Measurements from ENCODE around the gene PTGFRN. TPM values are rescaled to one million over a fixed set of nuclear protein-coding genes. Genes with fewer than 3 reads are reported as not detected.
"Not testable (repeated sequence)": the region's sequence is repeated elsewhere in the genome, so short reads cannot be mapped to it uniquely, and the experiment has no call there.

Gene PTGFRN
- total RNA-seq, 2 experiments from 2014 or later = 24.0 to 28.0 TPM

DNA sequence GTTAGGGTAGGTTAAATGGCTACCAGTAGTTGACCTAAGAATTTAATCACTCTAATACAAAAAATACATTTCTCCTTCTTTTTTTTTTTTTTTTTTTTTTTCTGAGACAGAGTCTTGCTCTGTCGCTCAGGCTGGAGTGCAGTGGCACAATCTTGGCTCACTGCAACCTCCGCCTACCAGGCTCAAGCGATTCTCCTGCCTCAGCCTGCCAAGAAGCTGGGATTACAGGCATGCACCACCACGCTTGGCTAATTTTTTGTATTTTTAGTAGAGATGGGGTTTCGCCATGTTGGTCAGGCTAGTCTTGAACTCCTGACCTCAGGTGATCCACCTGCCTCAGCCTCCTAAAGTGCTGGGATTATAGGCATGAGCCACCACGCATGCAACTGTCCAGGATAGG, 33.8 kb upstream of the PTGFRN start:
- H3K4me1 Mint-ChIP-seq (ENCODE audit: low read depth) = peaks cover 31% of the 10 kb centered on the region
- H3K27me3 Mint-ChIP-seq (ENCODE audit: low read depth); H3K9me3 Mint-ChIP-seq; H3K27ac Mint-ChIP-seq; H3K4me3 Mint-ChIP-seq; H3K36me3 Mint-ChIP-seq (ENCODE audit: low read depth); DNase-seq: not testable (repeated sequence)
- CTCF ChIA-PET = interaction anchor here (1.0 kb wide), 1 partner anchor 33 kb away, joined by 4 read pairs; no protein-coding TSS in a partner anchor
- intact Hi-C loops (cut with micrococcal nuclease) = loop anchor here (10.0 kb wide), 1 partner anchor 659 kb away; no protein-coding TSS in a partner anchor

DNA sequence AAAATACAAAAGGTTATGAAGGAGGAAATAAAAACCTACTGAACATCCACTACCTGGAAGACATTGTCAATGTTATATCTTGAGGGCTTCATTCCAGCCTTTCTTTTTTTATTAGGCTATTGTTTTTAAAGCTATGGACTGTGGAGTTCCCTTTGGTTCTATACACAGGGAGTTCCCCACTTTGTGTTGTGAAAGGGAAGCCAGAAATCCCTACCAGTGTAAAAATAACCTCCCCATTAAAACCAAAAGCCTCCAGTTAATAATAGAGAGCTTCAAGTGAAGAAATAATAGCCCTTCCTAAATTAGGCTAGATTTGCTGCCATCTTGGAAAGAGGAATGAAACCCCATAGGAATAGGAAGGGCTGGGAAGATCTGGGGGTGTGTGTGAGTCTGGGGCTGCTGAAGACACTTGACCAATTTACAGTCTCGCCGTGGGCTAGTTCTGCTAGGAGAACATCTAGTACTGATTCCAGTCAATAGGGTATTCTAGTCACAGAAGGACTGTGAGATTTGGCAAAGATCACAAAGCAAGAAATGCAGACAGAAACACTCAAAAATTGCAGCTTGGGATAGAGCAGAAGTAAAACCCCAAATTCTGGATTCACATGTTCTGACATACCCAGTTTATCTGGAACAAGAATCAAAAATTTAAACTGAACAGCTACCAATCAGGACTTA, 32.4 kb upstream of the PTGFRN start:
- Mint-ChIP-seq H3K27me3 (ENCODE audit: low read depth) (no peaks in the 10 kb centered on the region), H3K4me3 (no peak overlapping the region), H3K36me3 (ENCODE audit: low read depth) (no peaks in the 10 kb centered on the region), H3K4me1 (ENCODE audit: low read depth) (peaks cover 36% of the 10 kb centered on the region), H3K27ac (no peak overlapping the region), H3K9me3 (no peaks in the 10 kb centered on the region)
- intact Hi-C loops (cut with micrococcal nuclease) = loop anchor here (10.0 kb wide), 1 partner anchor 658 kb away; no protein-coding TSS in a partner anchor
- CTCF ChIA-PET = interaction anchor here (0.6 to 1.5 kb wide), 13 partner anchors 10 to 205 kb away, joined by 3 to 15 read pairs (median 3); no protein-coding TSS in a partner anchor
- DNase-seq = no peak

DNA sequence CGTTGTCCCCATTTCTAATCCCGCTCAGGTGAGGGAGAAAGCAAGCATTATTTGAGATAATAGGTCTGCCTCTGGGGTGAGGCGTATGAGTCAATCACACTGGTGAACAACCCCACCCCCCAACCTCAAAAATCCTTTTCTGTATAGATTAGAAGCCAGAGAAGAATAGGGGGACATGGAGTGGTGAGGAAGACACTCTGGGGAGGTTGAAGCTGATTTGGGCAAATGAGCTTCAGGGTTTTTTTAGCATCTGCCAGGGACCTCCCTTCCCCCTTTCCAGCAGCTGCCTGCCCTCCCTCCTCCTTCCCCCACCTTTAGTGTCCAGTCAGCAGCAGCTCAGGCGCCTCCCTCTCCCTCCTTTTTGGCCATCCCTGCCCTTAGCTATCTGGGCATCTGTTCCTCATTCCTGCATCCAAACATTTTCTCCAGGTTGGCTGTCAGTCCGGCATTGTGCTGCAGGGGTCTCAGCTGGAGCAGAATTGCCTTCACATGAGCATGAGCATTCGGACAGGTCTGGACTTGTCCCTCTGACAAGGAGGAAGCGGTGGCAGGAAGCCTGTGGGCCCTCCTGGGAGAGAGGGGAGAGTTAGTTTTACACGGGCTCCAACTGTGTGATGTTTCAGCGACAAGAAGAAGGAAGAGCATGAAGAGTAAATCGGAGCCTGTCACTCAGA, 30.8 kb upstream of the PTGFRN start:
- peak; percentile 37 for DNase-seq
- H3K27ac Mint-ChIP-seq = no peak overlapping the region
- peaks cover 26% of the 10 kb centered on the region for H3K4me1 Mint-ChIP-seq (ENCODE audit: low read depth)
- H3K36me3 Mint-ChIP-seq (ENCODE audit: low read depth) = no peaks in the 10 kb centered on the region
- H3K27me3 Mint-ChIP-seq (ENCODE audit: low read depth) = no peaks in the 10 kb centered on the region
- CTCF ChIA-PET = interaction anchor here (0.8 to 1.5 kb wide), 3 partner anchors 23 to 109 kb away, joined by 3 to 4 read pairs (median 3); no protein-coding TSS in a partner anchor
- no peak overlapping the region for H3K4me3 Mint-ChIP-seq
- no peaks in the 10 kb centered on the region for H3K9me3 Mint-ChIP-seq
- intact Hi-C loops (cut with micrococcal nuclease) = loop anchor here (1.0 to 10.0 kb wide), 7 partner anchors 31 to 656 kb away; partner anchors contain the start of genes CD58 and TTF2

DNA sequence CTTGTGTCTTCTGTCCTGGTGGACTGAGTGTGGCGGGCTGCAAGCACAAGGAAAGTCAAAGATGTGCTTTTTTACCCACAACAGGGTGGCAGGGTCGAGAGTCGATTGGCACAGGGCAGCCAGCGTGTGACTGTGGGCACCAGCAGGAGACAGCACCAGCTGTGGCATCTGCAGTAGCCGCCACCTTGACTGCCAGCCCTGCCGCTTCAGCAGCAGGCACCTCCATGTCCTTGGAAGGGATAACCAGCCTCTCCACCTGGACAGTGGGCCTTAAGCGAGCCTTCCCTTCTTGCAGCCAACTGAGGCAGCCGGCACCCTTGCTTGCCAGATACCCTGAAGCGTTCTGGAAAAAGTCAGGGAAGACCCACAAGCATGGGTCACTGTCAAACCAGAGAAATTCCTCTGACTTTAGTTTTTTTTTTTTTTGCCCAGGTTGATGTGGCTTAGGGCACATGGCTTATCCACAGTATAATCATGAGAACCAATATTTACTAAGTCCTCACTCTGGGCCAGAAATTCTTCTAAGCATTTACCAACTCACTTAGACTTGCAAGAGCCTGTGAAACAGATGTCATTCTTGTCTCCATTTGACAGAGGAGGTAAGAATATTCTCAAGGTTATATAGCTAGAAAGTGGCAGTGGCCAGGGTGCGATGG, 30.1 kb upstream of the PTGFRN start:
- Mint-ChIP-seq H3K4me3 (no peak overlapping the region), H3K9me3 (no peaks in the 10 kb centered on the region), H3K27ac (no peak overlapping the region), H3K27me3 (ENCODE audit: low read depth) (no peaks in the 10 kb centered on the region), H3K4me1 (ENCODE audit: low read depth) (peaks cover 25% of the 10 kb centered on the region), H3K36me3 (ENCODE audit: low read depth) (no peaks in the 10 kb centered on the region)
- CTCF ChIA-PET = interaction anchor here (0.8 to 1.4 kb wide), 2 partner anchors 22 to 62 kb away, joined by 3 to 4 read pairs; no protein-coding TSS in a partner anchor
- no peak for DNase-seq
- intact Hi-C loops (cut with micrococcal nuclease) = loop anchor here (2.0 to 10.0 kb wide), 3 partner anchors 181 to 655 kb away; partner anchors contain the start of genes CD58 and TTF2

DNA sequence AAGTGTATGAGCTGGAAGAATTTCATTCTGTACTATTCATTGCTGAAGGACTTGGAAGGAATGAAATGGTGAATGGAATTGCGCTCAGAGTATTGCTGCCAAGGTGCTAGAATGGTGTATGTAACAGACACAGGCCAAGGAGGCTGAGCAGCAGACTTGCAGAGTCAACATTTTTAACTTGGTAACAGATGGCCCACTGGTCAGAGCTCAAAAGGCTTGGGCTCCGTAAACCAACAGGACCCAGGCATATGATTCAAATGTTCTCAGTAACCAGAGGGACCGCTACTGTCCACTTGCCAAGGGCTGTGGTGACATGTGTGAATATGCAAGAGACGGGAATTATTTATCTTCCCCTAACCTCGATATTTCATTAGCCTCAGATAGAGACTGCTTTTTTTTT, 28.8 kb upstream of the PTGFRN start:
- no peaks in the 10 kb centered on the region for H3K9me3 Mint-ChIP-seq
- DNase-seq = no peak
- peaks cover 15% of the 10 kb centered on the region for H3K4me1 Mint-ChIP-seq (ENCODE audit: low read depth)
- no peaks in the 10 kb centered on the region for H3K36me3 Mint-ChIP-seq (ENCODE audit: low read depth)
- intact Hi-C loops (cut with micrococcal nuclease) = loop anchor here (1.0 kb wide), 2 partner anchors 54 to 157 kb away; no protein-coding TSS in a partner anchor
- H3K27ac Mint-ChIP-seq = no peak overlapping the region
- no peaks in the 10 kb centered on the region for H3K27me3 Mint-ChIP-seq (ENCODE audit: low read depth)
- CTCF ChIA-PET = interaction anchor here (0.7 to 4.1 kb wide), 10 partner anchors 31 to 157 kb away, joined by 3 to 24 read pairs (median 6); partner anchors contain the start of gene CD2
- H3K4me3 Mint-ChIP-seq = no peak overlapping the region

DNA sequence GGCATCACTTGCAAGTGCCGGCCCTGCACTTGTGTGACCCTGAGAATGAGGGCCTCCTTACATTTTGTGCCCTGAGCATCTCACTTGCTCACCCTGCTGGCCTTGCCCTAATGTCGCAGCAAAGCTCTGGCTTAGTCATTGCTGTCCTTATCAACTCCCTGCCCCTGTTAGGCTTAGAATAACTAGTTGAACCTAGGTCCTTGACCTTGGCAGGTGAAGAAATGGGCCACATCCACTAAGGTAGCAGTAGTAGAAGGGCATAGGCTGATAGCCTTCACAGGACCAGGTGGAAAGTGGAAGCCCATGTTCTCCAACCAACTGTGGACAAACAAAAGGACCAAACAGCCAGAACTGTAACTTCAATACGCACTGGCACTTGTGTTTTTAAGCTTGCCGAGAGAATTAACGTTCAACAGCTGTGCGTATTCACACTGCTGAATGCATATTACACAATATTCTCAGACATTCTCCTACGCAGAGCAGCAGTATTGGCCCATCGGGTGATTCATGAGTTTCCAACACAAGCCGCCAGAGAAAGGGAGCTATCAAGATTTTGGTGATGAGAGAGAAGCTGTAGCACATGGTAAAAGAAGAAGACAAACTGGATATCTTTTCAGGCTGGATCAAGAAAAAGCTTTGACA, 27.7 kb upstream of the PTGFRN start:
- intact Hi-C loops (cut with micrococcal nuclease) = loop anchor here (1.0 to 2.0 kb wide), 4 partner anchors 29 to 158 kb away; no protein-coding TSS in a partner anchor
- Mint-ChIP-seq H3K4me1 (ENCODE audit: low read depth) (peaks cover 12% of the 10 kb centered on the region), H3K27me3 (ENCODE audit: low read depth) (no peaks in the 10 kb centered on the region), H3K36me3 (ENCODE audit: low read depth) (no peaks in the 10 kb centered on the region), H3K9me3 (no peaks in the 10 kb centered on the region), H3K4me3 (no peak overlapping the region), H3K27ac (no peak overlapping the region)
- CTCF ChIA-PET = interaction anchor here (0.6 to 4.1 kb wide), 15 partner anchors 12 to 209 kb away, joined by 3 to 24 read pairs (median 4); partner anchors contain the start of gene CD2
- DNase-seq = peak; percentile 77

DNA sequence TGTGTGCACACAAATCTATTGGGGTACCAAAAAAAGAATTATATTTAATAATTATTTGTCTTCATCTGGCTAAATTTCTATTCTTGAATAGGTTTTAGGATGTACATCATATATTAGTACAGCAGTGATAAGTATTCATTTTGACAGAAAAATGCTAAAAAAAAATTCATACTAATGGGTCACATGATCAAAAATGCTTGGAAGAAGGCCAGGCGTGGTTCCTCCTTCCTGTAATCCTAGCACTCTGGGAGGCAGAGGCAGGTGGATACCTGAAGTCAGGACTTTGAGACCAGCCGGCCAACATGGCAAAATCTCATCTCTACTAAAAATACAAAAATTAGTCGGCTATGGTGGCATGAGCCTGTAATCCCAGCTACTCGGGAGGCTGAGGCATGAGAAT, 26.9 kb upstream of the PTGFRN start:
- CTCF ChIA-PET = interaction anchor here (0.8 to 4.1 kb wide), 11 partner anchors 12 to 170 kb away, joined by 3 to 24 read pairs (median 6); no protein-coding TSS in a partner anchor
- intact Hi-C loops (cut with micrococcal nuclease) = loop anchor here (1.0 to 2.0 kb wide), 2 partner anchors 28 to 146 kb away; no protein-coding TSS in a partner anchor
- Mint-ChIP-seq H3K27ac (no peak overlapping the region), H3K9me3 (no peaks in the 10 kb centered on the region), H3K27me3 (ENCODE audit: low read depth) (no peaks in the 10 kb centered on the region), H3K4me1 (ENCODE audit: low read depth) (peaks cover 12% of the 10 kb centered on the region), H3K4me3 (no peak overlapping the region), H3K36me3 (ENCODE audit: low read depth) (no peaks in the 10 kb centered on the region)
- no peak for DNase-seq

DNA sequence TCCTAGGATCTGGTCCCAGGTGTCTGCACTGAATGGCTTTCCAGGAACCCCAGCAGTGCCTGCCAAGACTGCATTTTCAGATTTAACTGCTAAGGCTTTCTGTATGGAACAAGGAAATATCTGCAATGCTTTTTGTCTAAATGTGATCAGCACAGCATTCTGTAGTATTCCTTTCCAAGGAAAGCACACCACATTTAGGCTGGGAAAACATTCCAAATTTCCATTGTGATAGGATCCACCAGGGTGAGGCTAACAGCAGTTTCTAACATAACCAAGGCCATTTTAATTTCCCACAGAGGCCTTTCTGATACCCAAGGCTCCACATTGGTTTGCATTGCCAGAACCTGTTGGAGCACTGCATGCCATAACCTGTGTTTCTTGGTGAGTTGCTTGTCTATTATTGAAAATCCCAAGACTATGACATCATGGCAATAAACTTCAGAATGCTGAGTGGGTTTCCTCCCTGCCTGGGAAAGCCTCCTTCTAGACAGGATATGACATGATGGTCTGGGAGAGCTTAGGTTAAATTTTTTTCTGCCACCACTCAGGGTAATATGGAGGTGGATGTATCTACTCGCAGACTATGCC, 23.3 kb upstream of the PTGFRN start:
- Mint-ChIP-seq H3K4me3 (no peak overlapping the region), H3K27ac (no peak overlapping the region), H3K9me3 (no peaks in the 10 kb centered on the region), H3K27me3 (ENCODE audit: low read depth) (no peaks in the 10 kb centered on the region), H3K36me3 (ENCODE audit: low read depth) (no peaks in the 10 kb centered on the region), H3K4me1 (ENCODE audit: low read depth) (peaks cover 12% of the 10 kb centered on the region)
- no peak for DNase-seq
- intact Hi-C loops (cut with micrococcal nuclease) = no loop called here
- CTCF ChIA-PET = interaction anchor here (0.6 to 1.6 kb wide), 5 partner anchors 9 to 161 kb away, joined by 3 to 5 read pairs (median 3); no protein-coding TSS in a partner anchor

DNA sequence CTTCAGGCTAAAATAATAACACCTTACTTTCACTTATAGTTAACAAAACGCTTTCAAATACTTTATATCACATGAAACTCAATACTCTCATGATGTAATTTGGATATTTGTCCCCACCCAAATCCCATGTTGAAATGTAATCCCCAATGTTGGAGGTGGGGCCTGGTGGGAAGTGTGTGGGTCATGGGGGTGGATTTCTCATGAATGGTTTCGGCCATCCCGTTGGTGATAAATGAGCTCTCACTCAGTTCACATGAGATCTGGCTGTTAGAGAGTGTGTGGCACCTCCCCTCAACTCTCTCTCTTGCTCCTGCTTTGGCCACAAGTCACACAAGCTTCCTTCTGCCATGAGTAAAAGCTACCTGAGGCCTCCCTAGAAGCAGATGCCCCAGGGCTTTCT, 22.5 kb upstream of the PTGFRN start:
- H3K4me3 Mint-ChIP-seq = no peak overlapping the region
- H3K9me3 Mint-ChIP-seq = no peaks in the 10 kb centered on the region
- CTCF ChIA-PET = interaction anchor here (0.6 to 1.6 kb wide), 3 partner anchors 10 to 420 kb away, joined by 3 to 5 read pairs (median 3); no protein-coding TSS in a partner anchor
- no peak overlapping the region for H3K27ac Mint-ChIP-seq
- H3K27me3 Mint-ChIP-seq (ENCODE audit: low read depth) = peaks cover 1% of the 10 kb centered on the region
- H3K4me1 Mint-ChIP-seq (ENCODE audit: low read depth) = peaks cover 13% of the 10 kb centered on the region
- H3K36me3 Mint-ChIP-seq (ENCODE audit: low read depth) = no peaks in the 10 kb centered on the region
- DNase-seq = no peak
- intact Hi-C loops (cut with micrococcal nuclease) = no loop called here

DNA sequence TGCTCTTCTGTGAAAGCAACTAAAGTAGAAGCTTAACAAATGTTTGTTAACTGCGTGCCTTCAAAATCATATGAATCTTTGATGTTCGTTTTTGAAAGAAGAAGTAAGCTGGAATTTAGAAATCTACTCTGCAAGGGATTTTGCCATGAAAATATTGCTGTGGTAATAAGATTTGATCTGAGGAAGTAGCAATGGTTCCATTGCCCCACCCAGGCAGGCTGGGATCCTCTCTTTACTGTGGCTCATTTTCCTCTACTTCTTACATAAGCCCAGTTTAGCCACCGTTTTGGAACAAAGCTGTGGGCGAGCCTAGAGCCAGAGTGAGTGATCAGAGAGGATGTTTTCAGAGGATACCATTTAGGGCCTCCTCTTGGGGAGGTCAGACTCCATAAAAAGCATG, 20.3 kb upstream of the PTGFRN start:
- DNase-seq = no peak
- intact Hi-C loops (cut with micrococcal nuclease) = no loop called here
- H3K36me3 Mint-ChIP-seq (ENCODE audit: low read depth) = no peaks in the 10 kb centered on the region
- peaks cover 14% of the 10 kb centered on the region for H3K4me1 Mint-ChIP-seq (ENCODE audit: low read depth)
- H3K9me3 Mint-ChIP-seq = peaks cover 4% of the 10 kb centered on the region
- CTCF ChIA-PET = interaction anchor here (0.6 to 1.5 kb wide), 2 partner anchors 12 to 15 kb away, joined by 3 read pairs; no protein-coding TSS in a partner anchor
- no peak overlapping the region for H3K27ac Mint-ChIP-seq
- no peak overlapping the region for H3K4me3 Mint-ChIP-seq
- H3K27me3 Mint-ChIP-seq (ENCODE audit: low read depth) = peaks cover 2% of the 10 kb centered on the region

DNA sequence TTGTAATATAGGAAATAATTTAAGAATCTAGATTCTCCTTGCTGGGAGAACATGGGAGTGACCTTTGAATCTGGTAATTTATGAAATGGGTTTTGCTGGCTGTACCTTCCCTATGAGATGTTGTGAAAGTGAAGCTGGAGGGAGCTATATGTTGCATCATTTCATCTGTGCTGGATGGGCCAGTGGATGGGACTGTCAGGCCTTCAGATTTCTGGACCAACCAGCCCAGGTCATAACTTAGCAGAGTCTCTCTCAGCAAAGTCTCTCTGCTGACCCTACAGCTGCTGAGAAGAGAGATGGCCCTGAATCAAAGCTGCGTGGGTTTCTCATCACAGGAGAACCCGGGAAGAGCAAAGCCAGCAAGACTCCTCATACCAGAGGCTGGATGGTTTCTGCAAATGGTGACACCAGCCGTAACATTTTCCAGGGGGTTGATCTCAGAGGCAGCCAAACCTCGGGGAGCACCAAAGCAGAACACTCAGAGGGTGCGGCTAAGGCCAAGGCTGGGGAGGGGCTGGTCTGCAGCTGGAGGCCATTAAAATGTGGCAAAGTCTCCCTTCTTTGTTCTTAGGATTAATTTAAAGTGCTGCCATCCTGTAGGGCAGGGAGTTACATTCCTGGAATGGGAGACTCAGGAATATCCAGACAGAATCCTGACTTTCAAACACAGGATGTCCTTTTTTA, 18.2 kb upstream of the PTGFRN start:
- H3K9me3 Mint-ChIP-seq = peaks cover 11% of the 10 kb centered on the region
- peaks cover 10% of the 10 kb centered on the region for H3K4me1 Mint-ChIP-seq (ENCODE audit: low read depth)
- no peak overlapping the region for H3K27ac Mint-ChIP-seq
- H3K27me3 Mint-ChIP-seq (ENCODE audit: low read depth) = peaks cover 2% of the 10 kb centered on the region
- H3K36me3 Mint-ChIP-seq (ENCODE audit: low read depth) = no peaks in the 10 kb centered on the region
- DNase-seq = no peak
- intact Hi-C loops (cut with micrococcal nuclease) = no loop called here
- CTCF ChIA-PET = no interaction called here
- no peak overlapping the region for H3K4me3 Mint-ChIP-seq
